Mesenchymal stem cell (in vitro differentiated cells and primary cell): ENCODE data around the gene CTLA4.

ENCODE experiments used
- DNase-seq: peaks from one replicate; pipeline ENCODE4 v3.0.0-alpha.2; 2013
- H2AFZ ChIP-seq: one replicate; pipeline ENCODE4 v1.6.1; 2013; ENCODE audit warnings: low read depth, mild to moderate bottlenecking, control low read depth, inconsistent platforms, low read length, moderate library complexity
- H2AK5ac ChIP-seq: 2 replicates; pipeline ENCODE4 v1.6.1; 2013; ENCODE audit warnings: low read length, moderate library complexity, mild to moderate bottlenecking, inconsistent platforms; ENCODE audit not compliant: severe bottlenecking
- H2BK120ac ChIP-seq: one replicate; pipeline ENCODE4 v1.6.1; 2013; ENCODE audit warnings: low read depth, mild to moderate bottlenecking, inconsistent platforms, low read length, moderate library complexity
- H2BK12ac ChIP-seq, 2 experiments: one replicate each; pipeline ENCODE4 v1.6.1; 2013; ENCODE audit warnings: inconsistent platforms in 2 of 2, low read length in 2 of 2, mild to moderate bottlenecking in 2 of 2, moderate library complexity in 2 of 2, control low read depth in 1 of 2
- H2BK15ac ChIP-seq: one replicate; pipeline ENCODE4 v1.6.1; 2013; ENCODE audit warnings: mild to moderate bottlenecking, low read depth, inconsistent platforms; ENCODE audit not compliant: poor library complexity, severe bottlenecking
- H2BK5ac ChIP-seq: 2 replicates; pipeline ENCODE4 v1.6.1; 2013; ENCODE audit warnings: low read depth, mild to moderate bottlenecking, low read length, control low read depth, inconsistent platforms; ENCODE audit not compliant: poor library complexity, severe bottlenecking
- H3K14ac ChIP-seq, 2 experiments: one replicate each; pipeline ENCODE4 v1.6.1; 2013; ENCODE audit warnings: inconsistent platforms in 2 of 2, low read length in 2 of 2, control low read depth in 1 of 2, mild to moderate bottlenecking in 1 of 2, moderate library complexity in 1 of 2
- H3K18ac ChIP-seq, 2 experiments: one replicate each; pipeline ENCODE4 v1.6.1; 2013; ENCODE audit warnings: inconsistent platforms in 2 of 2, low read length in 2 of 2, control low read depth in 1 of 2, low read depth in 1 of 2, mild to moderate bottlenecking in 1 of 2
- H3K23ac ChIP-seq, 2 experiments: one replicate each; pipeline ENCODE4 v1.6.1; 2013; ENCODE audit warnings: inconsistent platforms in 2 of 2, low read length in 2 of 2, mild to moderate bottlenecking in 2 of 2, moderate library complexity in 2 of 2, control low read depth in 1 of 2
- H3K27ac ChIP-seq: 2 replicates; pipeline ENCODE4 v1.5.1; 2013; ENCODE audit warnings: mild to moderate bottlenecking, moderate library complexity, low read length, control low read depth, inconsistent platforms; ENCODE audit not compliant: poor library complexity, severe bottlenecking
- H3K27me3 ChIP-seq, 2 experiments: 2 replicates each; pipeline versions ENCODE4 v1.6.1 to v1.7.0; 2013; ENCODE audit warnings: low read length in 2 of 2, mild to moderate bottlenecking in 2 of 2, moderate library complexity in 2 of 2, control low read depth in 1 of 2, inconsistent platforms in 1 of 2; ENCODE audit not compliant: control insufficient read depth in 1 of 2, insufficient read depth in 1 of 2
- H3K36me3 ChIP-seq, 2 experiments: 2 replicates each; pipeline versions ENCODE4 v1.6.1 to v1.7.0; 2013; ENCODE audit warnings: low read length in 2 of 2, control low read depth in 1 of 2, inconsistent platforms in 1 of 2, low read depth in 1 of 2, mild to moderate bottlenecking in 1 of 2; ENCODE audit not compliant: insufficient read depth in 2 of 2, control insufficient read depth in 1 of 2
- H3K4ac ChIP-seq, 2 experiments: one replicate each; pipeline ENCODE4 v1.6.1; 2013; ENCODE audit warnings: inconsistent platforms in 2 of 2, low read length in 2 of 2, mild to moderate bottlenecking in 2 of 2, moderate library complexity in 2 of 2, control low read depth in 1 of 2, low read depth in 1 of 2
- H3K4me1 ChIP-seq: 2 replicates; pipeline ENCODE4 v1.6.1; 2013; ENCODE audit warnings: low read depth, low read length, control low read depth; ENCODE audit not compliant: control insufficient read depth, insufficient read depth
- H3K4me2 ChIP-seq: 2 replicates; pipeline ENCODE4 v1.6.1; 2013; ENCODE audit warnings: low read length, mild to moderate bottlenecking, inconsistent platforms; ENCODE audit not compliant: poor library complexity, severe bottlenecking
- H3K4me3 ChIP-seq, 2 experiments: 2 replicates each; pipeline versions ENCODE4 v1.5.1 to v1.7.0; 2013; ENCODE audit warnings: low read length in 2 of 2, mild to moderate bottlenecking in 2 of 2, control low read depth in 1 of 2, low read depth in 1 of 2; ENCODE audit not compliant: insufficient read depth in 1 of 2
- H3K79me1 ChIP-seq: replicated peaks from 2 replicates; pipeline ENCODE4 v1.6.1; 2013; ENCODE audit warnings: mild to moderate bottlenecking, control low read depth, low read length, inconsistent platforms; ENCODE audit not compliant: poor library complexity, severe bottlenecking
- H3K9ac ChIP-seq: 2 replicates; pipeline ENCODE4 v1.7.0; 2013; ENCODE audit warnings: mild to moderate bottlenecking, low read length, moderate library complexity
- H3K9me3 ChIP-seq: 2 replicates; pipeline ENCODE4 v1.7.0; 2013; ENCODE audit warnings: mild to moderate bottlenecking, low read length; ENCODE audit not compliant: control insufficient read depth
- H4K8ac ChIP-seq: one replicate; pipeline ENCODE4 v1.6.1; 2013; ENCODE audit warnings: inconsistent platforms, mild to moderate bottlenecking, low read length, moderate library complexity
- H4K91ac ChIP-seq: one replicate; pipeline ENCODE4 v1.6.1; 2013; ENCODE audit warnings: mild to moderate bottlenecking, low read length, inconsistent platforms
- WGBS: methylation state at CpG from one replicate; pipeline ENCODE4 v1.1.7; 2013; ENCODE audit warnings: mixed read lengths; 5-methylcytosine and 5-hydroxymethylcytosine counted together

The CTLA4 gene

DNA sequence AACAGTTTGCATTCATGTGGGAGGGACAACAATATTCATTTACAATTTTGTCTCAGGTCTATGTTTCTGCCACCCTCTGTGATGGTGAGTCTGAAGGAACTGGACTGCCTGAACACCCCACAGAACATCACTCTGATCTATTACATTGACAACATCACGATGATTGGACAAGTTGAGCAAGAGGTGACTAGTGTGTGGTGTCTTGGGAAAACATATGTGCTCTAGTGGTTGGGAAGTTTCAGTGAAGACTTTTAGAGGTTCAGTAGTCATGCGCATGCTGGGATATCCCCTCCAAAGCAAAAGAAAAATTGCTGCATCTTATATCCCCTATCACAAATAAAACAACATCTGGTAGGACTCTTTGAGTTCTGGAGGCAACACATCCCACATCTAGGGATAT is 18.6 kb upstream of the CTLA4 start:
- Histone ChIP-seq H2BK120ac (no peak overlapping the region), H4K91ac (no peak overlapping the region), H4K8ac (no peak overlapping the region), H3K9ac (no peak overlapping the region), H3K4ac (no peak overlapping the region), H3K4me3 (no peak overlapping the region), H3K9me3 (no peaks in the 10 kb centered on the region), H2BK15ac (no peak overlapping the region), H3K4me1 (no peaks in the 10 kb centered on the region), H2BK12ac (no peak overlapping the region), H3K36me3 (no peaks in the 10 kb centered on the region), H3K27ac (no peak overlapping the region), H3K18ac (no peak overlapping the region), H2AK5ac (no peak overlapping the region), H3K4me2 (no peak overlapping the region), H2BK5ac (no peak overlapping the region), H3K79me1 (no peaks in the 10 kb centered on the region), H2AFZ (no peak overlapping the region), H3K23ac (no peak overlapping the region), H3K14ac (no peak overlapping the region), H3K27me3 (peaks cover 0 to 9% of the 10 kb centered on the region in 2 experiments)
- DNase-seq: no peak
- 100% methylated on average over 1 of the region's 2 CpGs for WGBS

DNA sequence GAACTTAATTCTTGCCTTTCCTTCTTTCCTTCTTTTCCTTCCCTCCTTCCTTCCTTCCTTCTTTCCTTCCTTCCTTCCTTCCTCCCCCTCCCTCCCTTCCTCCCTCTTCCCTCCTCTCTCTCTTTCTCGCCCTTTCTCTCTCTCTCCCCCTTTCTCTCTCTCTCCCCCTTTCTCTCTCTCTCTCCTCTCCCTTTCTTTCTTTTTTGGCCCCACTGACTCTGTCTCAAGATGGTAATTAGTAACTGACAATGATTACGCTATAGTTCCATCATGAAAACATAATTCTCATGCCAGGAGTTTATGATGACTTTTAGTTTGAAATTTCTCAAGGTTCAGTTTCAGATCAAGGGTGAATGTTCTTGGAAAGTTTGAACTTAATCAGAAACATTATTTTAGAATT is 14.8 kb upstream of the CTLA4 start:
- H3K4me3 ChIP-seq: no peak overlapping the region
- H3K4ac ChIP-seq: no peak overlapping the region
- no peak overlapping the region for H4K8ac ChIP-seq
- H3K23ac ChIP-seq: no peak overlapping the region
- no peak overlapping the region for H2AK5ac ChIP-seq
- H3K36me3 ChIP-seq: no peaks in the 10 kb centered on the region
- no peak overlapping the region for H2BK15ac ChIP-seq
- peaks cover 0 to 14% of the 10 kb centered on the region in 2 experiments for H3K27me3 ChIP-seq
- H4K91ac ChIP-seq: no peak overlapping the region
- no peak overlapping the region for H3K18ac ChIP-seq
- H3K9me3 ChIP-seq: no peaks in the 10 kb centered on the region
- no peaks in the 10 kb centered on the region for H3K4me1 ChIP-seq
- no peak overlapping the region for H3K9ac ChIP-seq
- H2AFZ ChIP-seq: no peak overlapping the region
- WGBS: 58% methylated on average over 1 of the region's 2 CpGs
- no peak for DNase-seq
- no peak overlapping the region for H3K27ac ChIP-seq
- H2BK120ac ChIP-seq: no peak overlapping the region
- no peak overlapping the region for H3K14ac ChIP-seq
- H2BK5ac ChIP-seq: no peak overlapping the region
- H3K4me2 ChIP-seq: no peak overlapping the region
- H2BK12ac ChIP-seq: no peak overlapping the region
- H3K79me1 ChIP-seq: no peaks in the 10 kb centered on the region

DNA sequence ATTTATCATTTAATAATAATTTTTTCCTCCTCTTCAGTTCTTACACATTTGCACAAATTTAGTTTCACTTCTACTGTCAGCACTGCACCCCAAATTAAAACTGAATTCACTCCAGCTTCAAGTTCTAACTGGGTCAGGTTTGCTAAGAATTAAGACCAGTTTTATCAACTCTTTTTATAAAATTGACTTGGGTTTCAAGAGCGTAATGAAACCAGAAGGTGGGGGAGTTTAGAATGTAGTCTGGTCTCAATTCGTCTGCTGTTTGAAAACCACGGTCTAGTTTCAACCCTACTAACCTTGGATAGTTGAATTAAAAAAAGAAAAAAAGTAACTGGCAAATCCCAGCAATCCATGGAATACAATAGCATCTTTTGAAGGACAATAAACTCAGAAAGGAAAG is 14.3 kb upstream of the CTLA4 start:
- Histone ChIP-seq H3K4me3 (peak overlapping the region in 1 of 2 experiments; percentile 66), H2BK5ac (no peak overlapping the region), H3K4me2 (no peak overlapping the region)

DNA sequence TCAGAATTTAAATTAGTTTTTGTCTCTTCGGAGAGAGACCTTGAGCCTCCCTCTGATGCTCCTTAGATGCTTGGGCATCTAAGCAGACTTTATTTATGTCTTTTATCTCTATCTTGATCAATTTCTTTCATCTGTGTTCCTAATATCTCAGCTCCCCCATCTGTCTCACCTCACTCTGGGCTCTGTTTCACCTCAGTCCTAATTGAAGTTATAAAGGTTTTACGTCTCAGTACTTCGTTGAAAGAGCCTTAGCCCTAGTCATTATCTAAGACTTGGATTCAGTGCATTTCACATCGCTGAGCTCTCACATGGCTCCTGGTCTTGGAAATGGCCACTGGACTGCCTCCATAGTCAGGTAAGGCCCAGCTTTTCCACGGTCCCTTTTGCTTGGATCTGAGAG is 13.8 kb upstream of the CTLA4 start:
- H4K91ac ChIP-seq: no peak overlapping the region
- no peak overlapping the region for H2AFZ ChIP-seq
- no peak overlapping the region for H3K18ac ChIP-seq
- no peak overlapping the region for H3K9ac ChIP-seq
- H2BK5ac ChIP-seq: no peak overlapping the region
- no peaks in the 10 kb centered on the region for H3K79me1 ChIP-seq
- no peaks in the 10 kb centered on the region for H3K9me3 ChIP-seq
- no peak overlapping the region for H3K27ac ChIP-seq
- H3K4ac ChIP-seq: no peak overlapping the region
- DNase-seq: no peak
- H3K23ac ChIP-seq: no peak overlapping the region
- WGBS: 89% methylated on average over 5 of the region's 5 CpGs
- H3K4me2 ChIP-seq: no peak overlapping the region
- H2AK5ac ChIP-seq: no peak overlapping the region
- H3K4me3 ChIP-seq: peak overlapping the region in 1 of 2 experiments; percentile 66
- H3K27me3 ChIP-seq: peaks cover 0 to 14% of the 10 kb centered on the region in 2 experiments
- H2BK120ac ChIP-seq: no peak overlapping the region
- no peaks in the 10 kb centered on the region for H3K4me1 ChIP-seq
- no peaks in the 10 kb centered on the region for H3K36me3 ChIP-seq
- H3K14ac ChIP-seq: no peak overlapping the region
- H2BK12ac ChIP-seq: no peak overlapping the region
- no peak overlapping the region for H4K8ac ChIP-seq
- H2BK15ac ChIP-seq: no peak overlapping the region

More for the DNA sequence above, 14.3 kb upstream of the CTLA4 start:
- H3K79me1 ChIP-seq: no peaks in the 10 kb centered on the region
- no peaks in the 10 kb centered on the region for H3K4me1 ChIP-seq
- no peak overlapping the region for H2BK15ac ChIP-seq
- no peaks in the 10 kb centered on the region for H3K9me3 ChIP-seq
- H2BK12ac ChIP-seq: no peak overlapping the region
- no peak overlapping the region for H3K18ac ChIP-seq
- H4K8ac ChIP-seq: no peak overlapping the region
- H2BK120ac ChIP-seq: no peak overlapping the region
- H2AK5ac ChIP-seq: no peak overlapping the region
- H3K14ac ChIP-seq: no peak overlapping the region
- H3K36me3 ChIP-seq: no peaks in the 10 kb centered on the region
- DNase-seq: no peak
- WGBS: 100% methylated on average over 1 of the region's 3 CpGs
- no peak overlapping the region for H3K4ac ChIP-seq
- peaks cover 0 to 14% of the 10 kb centered on the region in 2 experiments for H3K27me3 ChIP-seq
- H4K91ac ChIP-seq: no peak overlapping the region
- H3K9ac ChIP-seq: peak overlapping the region; percentile 50
- H3K23ac ChIP-seq: no peak overlapping the region
- no peak overlapping the region for H3K27ac ChIP-seq
- no peak overlapping the region for H2AFZ ChIP-seq
